ENCODE results near the gene ZBTB38.

GRCh38 chr3:141407047-141407446 lies 38.7 kb downstream of the ZBTB38 start:
- TF ChIP-seq CTCF (IDR thresholded peaks at IDR 0.05; ENCODE audit: insufficient read depth, low read length) (no peak), POLR2AphosphoS5 (IDR thresholded peaks at IDR 0.05; ENCODE audit: low read depth) (no peak), GABPA (IDR thresholded peaks at IDR 0.05; ENCODE audit: low read depth) (no peak), REST (IDR thresholded peaks at IDR 0.05; ENCODE audit: insufficient replicate concordance, low read depth) (no peak)
